Nasal cavity respiratory epithelium epithelial cell of viscerocranial mucosa (primary cell): ENCODE results near the gene DHX34. TPM values are rescaled to one million over a fixed set of nuclear protein-coding genes. Genes with fewer than 3 reads are reported as not detected.

Experiments used
- total RNA-seq: library from RNA; depleted of rRNA; stranded (reverse); fragments of >200 nt; gene quantifications from 2 replicates; pipeline ENCODE4 v1.2.3, GENCODE V29; 2014

The DHX34 gene, protein sequence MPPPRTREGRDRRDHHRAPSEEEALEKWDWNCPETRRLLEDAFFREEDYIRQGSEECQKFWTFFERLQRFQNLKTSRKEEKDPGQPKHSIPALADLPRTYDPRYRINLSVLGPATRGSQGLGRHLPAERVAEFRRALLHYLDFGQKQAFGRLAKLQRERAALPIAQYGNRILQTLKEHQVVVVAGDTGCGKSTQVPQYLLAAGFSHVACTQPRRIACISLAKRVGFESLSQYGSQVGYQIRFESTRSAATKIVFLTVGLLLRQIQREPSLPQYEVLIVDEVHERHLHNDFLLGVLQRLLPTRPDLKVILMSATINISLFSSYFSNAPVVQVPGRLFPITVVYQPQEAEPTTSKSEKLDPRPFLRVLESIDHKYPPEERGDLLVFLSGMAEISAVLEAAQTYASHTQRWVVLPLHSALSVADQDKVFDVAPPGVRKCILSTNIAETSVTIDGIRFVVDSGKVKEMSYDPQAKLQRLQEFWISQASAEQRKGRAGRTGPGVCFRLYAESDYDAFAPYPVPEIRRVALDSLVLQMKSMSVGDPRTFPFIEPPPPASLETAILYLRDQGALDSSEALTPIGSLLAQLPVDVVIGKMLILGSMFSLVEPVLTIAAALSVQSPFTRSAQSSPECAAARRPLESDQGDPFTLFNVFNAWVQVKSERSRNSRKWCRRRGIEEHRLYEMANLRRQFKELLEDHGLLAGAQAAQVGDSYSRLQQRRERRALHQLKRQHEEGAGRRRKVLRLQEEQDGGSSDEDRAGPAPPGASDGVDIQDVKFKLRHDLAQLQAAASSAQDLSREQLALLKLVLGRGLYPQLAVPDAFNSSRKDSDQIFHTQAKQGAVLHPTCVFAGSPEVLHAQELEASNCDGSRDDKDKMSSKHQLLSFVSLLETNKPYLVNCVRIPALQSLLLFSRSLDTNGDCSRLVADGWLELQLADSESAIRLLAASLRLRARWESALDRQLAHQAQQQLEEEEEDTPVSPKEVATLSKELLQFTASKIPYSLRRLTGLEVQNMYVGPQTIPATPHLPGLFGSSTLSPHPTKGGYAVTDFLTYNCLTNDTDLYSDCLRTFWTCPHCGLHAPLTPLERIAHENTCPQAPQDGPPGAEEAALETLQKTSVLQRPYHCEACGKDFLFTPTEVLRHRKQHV
- 13.3 and 20.3 TPM in 2 replicates for total RNA-seq

DNA sequence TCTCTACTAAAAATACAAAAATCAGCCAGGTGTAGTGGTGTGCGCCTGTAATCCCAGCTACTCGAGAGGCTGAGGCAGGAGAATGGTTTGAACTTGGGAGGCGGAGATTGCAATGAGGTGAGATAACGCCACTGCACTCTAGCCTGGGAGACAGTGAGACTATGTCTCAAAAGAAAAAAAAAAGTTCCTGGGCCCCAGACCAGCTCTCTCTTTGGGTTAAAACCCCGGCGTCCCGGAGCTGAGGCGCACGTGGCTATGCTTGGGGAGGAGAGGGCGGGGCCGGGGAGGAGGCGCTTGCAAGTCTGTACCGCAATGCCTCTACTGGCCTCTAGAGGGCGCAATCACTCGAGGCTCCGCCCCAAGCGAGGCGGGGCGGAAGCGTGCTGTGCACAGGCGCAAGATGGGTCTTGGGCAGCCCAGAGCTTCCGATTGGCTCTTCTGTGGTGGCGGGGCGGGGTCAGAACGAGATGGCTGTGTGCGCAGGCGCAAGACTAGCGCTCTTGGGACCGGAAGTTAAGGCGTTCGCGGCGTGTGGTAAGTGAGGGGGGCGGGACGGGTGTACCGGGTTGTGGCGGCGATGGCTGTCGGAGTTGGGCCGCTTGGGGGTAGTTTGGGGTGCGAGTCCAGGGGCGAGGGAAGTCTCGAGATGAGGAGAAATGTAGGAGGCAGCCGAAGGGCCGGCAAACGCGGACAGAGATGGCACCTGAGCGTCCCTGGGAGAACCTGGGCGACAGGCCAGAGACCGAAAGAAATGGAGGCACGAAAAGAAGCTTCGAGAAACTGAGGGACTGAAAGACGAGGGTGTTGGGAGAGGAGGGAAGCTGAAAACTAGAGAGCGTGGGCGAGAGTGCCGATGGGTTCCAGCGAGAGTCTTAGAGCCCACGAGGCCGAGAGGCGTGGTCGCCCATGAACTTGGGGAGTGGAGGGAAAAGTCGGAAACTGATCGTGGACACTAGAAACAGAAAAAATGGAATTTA lies at the start of gene DHX34:
Gene DHX34, plus strand, starts transcription at position 497 of the 977 bp plus-strand sequence. CDS start 3,716 bp downstream, outside the sequence.

DNA sequence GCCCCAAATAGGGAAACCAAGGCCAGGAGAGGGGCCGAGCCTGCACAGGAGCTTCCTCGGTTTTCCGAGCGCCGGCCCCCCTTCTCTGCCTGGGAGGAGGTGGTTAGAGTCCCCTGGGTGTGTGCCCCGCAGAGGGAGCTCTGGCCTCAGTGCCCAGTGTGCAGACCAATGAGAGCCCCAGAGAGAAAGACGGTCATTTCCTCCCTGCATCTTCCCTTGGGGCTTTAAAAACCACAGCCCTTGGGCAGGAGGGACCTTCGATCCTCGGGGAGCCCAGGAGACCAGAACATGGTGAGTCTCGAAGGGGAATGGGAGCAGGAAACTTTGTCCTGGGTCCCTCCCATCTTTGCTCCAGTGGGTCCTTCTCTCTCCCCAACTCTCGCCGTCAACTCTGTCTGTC lies 39.5 kb upstream of the DHX34 start, which contains the start of gene C5AR1:
Gene C5AR1, plus strand, starts transcription at position 254 of the 400 bp plus-strand sequence. Its CDS starts 35 bp downstream, at position 289.

DNA sequence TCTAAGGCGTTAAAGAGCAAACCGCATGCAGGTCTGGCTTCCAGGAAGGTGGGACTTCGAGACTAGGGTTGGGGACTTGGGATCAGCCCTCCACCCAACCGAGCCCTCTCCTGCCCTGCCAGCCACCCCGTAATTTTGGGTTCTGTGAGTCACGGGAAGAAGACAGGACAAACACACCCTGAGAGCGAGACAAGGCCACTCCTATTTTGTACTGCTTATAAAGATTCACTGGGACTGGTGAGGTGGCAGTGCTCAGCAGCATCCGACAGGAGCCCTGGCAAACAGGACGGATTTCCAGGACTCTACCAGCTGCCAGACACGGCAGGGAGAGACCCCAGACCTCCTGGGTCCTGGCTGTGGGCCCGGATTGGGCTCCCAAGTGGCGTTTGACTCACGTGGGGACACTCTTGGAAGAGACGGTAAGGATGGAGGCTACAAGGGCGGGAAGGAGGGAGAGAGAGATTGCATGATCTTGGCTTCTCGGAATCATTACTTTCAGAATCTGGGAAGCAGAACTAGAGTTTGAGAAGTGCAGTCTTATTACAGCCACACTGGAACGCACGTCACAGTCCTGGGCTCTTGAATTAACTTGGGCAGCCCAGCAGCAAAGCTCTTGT lies 17.1 kb upstream of the DHX34 start, which contains the start of gene C5AR2:
Gene C5AR2, plus strand, starts transcription at position 245 of the 617 bp plus-strand sequence. CDS start 8,625 bp downstream, outside the sequence.

DNA sequence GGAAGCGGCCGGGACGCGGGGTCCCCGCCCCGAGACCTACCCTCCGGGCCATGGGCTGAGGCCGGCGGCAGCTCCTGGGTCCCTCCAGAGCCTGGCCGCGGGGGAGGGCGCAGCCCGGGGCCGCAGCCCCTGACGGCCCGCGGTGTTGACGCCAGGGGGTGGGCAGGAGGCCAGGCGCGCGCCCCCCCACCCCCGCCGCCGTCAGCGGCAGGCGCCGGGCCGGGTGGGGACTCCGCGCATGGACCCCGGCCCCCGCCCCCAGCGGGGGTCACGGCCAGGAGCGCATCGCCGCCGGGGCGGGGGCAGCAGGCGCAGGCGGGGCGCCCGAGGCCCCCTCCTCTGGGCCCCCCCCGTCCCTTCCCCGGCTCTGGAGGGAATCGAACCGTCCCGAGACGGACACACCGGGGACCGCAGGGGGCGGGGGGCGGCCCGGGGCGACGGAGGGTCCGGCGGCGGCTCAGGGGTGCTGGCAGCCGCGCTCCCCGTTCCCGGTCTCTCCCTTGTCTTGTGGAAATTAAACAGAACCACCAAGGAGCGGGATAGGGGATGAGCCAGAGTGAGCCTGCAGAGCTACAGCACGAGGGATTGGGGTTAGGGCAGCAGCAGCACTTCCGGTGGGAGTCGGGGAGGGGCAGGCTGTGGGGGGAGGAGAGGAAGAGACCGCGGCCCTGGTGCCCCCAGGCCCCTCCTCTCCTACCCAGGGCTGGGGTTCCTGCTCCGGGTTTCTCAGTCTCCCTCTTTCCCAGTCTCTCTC lies 70.1 kb downstream of the DHX34 start, which contains the start of gene MEIS3:
Gene MEIS3, minus strand, starts transcription at position 498 of the 754 bp plus-strand sequence. Its CDS starts 446 bp downstream, at position 52.

Other genes starting within 250 kb of the DHX34 start
- gene ZC3H4, start 235.5 kb upstream of the DHX34 start, total RNA-seq: 4.1 and 14.9 TPM in 2 replicates
- gene SAE1, start 218.5 kb upstream of the DHX34 start, total RNA-seq: 75.3 and 96.0 TPM in 2 replicates
- gene BBC3, start 118.1 kb upstream of the DHX34 start, total RNA-seq: 8.9 and 9.0 TPM in 2 replicates
- gene CCDC9, start 92.8 kb upstream of the DHX34 start, total RNA-seq: 10.5 and 10.6 TPM in 2 replicates
- 2.1 TPM in 2 replicates for gene INAFM1, start 74.4 kb upstream of the DHX34 start, total RNA-seq
- under 0.01 and 1.5 TPM in 2 replicates for gene C5AR1, start 39.5 kb upstream of the DHX34 start, total RNA-seq
- under 0.01 and 0.36 TPM in 2 replicates for gene C5AR2, start 17.1 kb upstream of the DHX34 start, total RNA-seq
- gene MEIS3, start 70.2 kb downstream of the DHX34 start, total RNA-seq: 3.4 and 9.6 TPM in 2 replicates
- under 0.01 and 0.21 TPM in 2 replicates for gene SLC8A2, start 122.6 kb downstream of the DHX34 start, total RNA-seq
- gene KPTN, start 134.9 kb downstream of the DHX34 start, total RNA-seq: 2.7 and 4.3 TPM in 2 replicates
- 30.1 and 57.7 TPM in 2 replicates for gene NAPA, start 165.7 kb downstream of the DHX34 start, total RNA-seq
- under 0.01 TPM in 2 replicates for gene ZNF541, start 223.8 kb downstream of the DHX34 start, total RNA-seq